Esophagus muscularis mucosa (tissue), 3 donors: ENCODE data around the gene CDC16.

ENCODE experiments used
- CTCF ChIP-seq, 3 experiments: fragments of 200-600 bp in 2 of 3; fragments of 450-650 bp in 1 of 3; sonication (generic) in 2 of 3; IDR thresholded peaks; one replicate each; pipeline ENCODE4 v1.5.1; 2017 to 2019; ENCODE audit warnings: antibody characterized with exemption in 3 of 3, mild to moderate bottlenecking in 2 of 3, moderate library complexity in 1 of 3
- POLR2A ChIP-seq: fragments of 450-650 bp; IDR thresholded peaks from one replicate; pipeline ENCODE4 v1.6.1; 2017; ENCODE audit warnings: antibody characterized with exemption, moderate library complexity, mild to moderate bottlenecking, low read depth

GRCh38 chr13:114228176-114228575 lies 6.5 kb upstream of the CDC16 start:
- TF ChIP-seq CTCF (IDR thresholded peaks at IDR 0.05) (no peak), POLR2A (no peak)
